Measurements from ENCODE around the gene PRRT3. TPM values are rescaled to one million over a fixed set of nuclear protein-coding genes. Genes with fewer than 3 reads are reported as not detected.

PRRT3 gene
- total RNA-seq, 2 experiments from 2014 or later: 1.4 to 4.3 TPM

- intact Hi-C loops (cut with micrococcal nuclease; ENCODE audit: unreplicated experiment): no loop called here
- H3K4me1 ChIP-seq (ENCODE audit: insufficient read depth, low read length, poor library complexity, severe bottlenecking): no peaks in the 10 kb centered on the region
- no peaks in the 10 kb centered on the region for H3K9me2 ChIP-seq (ENCODE audit: insufficient read depth, low read length)
- H3K79me2 ChIP-seq (ENCODE audit: insufficient read depth, low read depth, low read length): peaks cover 90% of the 10 kb centered on the region
- no peak for DNase-seq (ENCODE audit: low spot score)
- H3K9me3 ChIP-seq (ENCODE audit: low read length): no peaks in the 10 kb centered on the region
- ChIA-PET POLR2A (no interaction called here), CTCF (ENCODE audit: unreplicated experiment) (no interaction called here)
- no TSS peak for BruUV-seq (replicated peaks)
- peaks cover 92% of the 10 kb centered on the region for H3K36me3 ChIP-seq (ENCODE audit: insufficient read depth, low read length)
- no peak overlapping the region for H3K4me2 ChIP-seq (ENCODE audit: low read length)
- no peak for TF ChIP-seq EZH2phosphoT487 (IDR thresholded peaks at IDR 0.05; ENCODE audit: borderline replicate concordance, low read depth, low read length)
- TF ChIP-seq, protein P1, sequence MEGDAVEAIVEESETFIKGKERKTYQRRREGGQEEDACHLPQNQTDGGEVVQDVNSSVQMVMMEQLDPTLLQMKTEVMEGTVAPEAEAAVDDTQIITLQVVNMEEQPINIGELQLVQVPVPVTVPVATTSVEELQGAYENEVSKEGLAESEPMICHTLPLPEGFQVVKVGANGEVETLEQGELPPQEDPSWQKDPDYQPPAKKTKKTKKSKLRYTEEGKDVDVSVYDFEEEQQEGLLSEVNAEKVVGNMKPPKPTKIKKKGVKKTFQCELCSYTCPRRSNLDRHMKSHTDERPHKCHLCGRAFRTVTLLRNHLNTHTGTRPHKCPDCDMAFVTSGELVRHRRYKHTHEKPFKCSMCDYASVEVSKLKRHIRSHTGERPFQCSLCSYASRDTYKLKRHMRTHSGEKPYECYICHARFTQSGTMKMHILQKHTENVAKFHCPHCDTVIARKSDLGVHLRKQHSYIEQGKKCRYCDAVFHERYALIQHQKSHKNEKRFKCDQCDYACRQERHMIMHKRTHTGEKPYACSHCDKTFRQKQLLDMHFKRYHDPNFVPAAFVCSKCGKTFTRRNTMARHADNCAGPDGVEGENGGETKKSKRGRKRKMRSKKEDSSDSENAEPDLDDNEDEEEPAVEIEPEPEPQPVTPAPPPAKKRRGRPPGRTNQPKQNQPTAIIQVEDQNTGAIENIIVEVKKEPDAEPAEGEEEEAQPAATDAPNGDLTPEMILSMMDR (conservative IDR thresholded peaks at IDR 0.05; ENCODE audit: low read length): no peak
- H3K4me3 ChIP-seq (ENCODE audit: low read depth, low read length, poor library complexity, severe bottlenecking): no peak overlapping the region
- H4K20me1 ChIP-seq (ENCODE audit: insufficient read depth, low read length): 0 out of 2 replicates have a peak, but pooled peaks cover 5% of the 10 kb centered on the region
- no peak overlapping the region for H2AFZ ChIP-seq (ENCODE audit: low read length)
- H3K27ac ChIP-seq (ENCODE audit: low read depth, low read length, poor library complexity, severe bottlenecking): no peak overlapping the region
Measured at GRCh38 chr3:9994086-9994844, 42.1 kb upstream of the PRRT3 start.

DNA sequence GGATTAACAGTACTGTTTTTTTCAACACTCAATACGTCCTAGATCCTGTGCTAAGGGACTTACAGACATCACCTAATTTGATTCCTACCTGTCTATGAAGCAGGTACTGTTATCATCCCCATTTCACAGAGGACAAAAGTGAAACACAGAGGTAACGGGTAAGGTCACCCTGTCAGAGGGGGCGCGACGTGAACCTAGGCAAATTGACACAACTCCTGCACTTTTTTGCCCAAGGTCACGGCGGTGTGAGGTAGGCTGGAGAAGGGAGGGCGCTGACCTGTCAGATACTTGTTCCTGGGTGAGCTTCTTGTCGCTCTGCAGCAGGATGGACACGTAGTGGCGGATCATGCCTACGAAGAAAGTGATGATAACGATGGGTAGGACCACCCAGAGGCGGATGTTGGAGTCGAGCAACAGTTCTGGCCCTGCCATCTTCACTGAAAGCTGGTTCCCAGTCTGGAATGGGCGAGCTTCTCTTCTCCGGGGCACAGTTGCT, 34.1 kb upstream of the PRRT3 start:
- DNase-seq (ENCODE audit: low spot score): no peak
- Histone ChIP-seq H2AFZ (ENCODE audit: low read length) (peak overlapping the region; percentile 58; the same call in 1 of the 2 replicates), H3K4me3 (ENCODE audit: low read depth, low read length, poor library complexity, severe bottlenecking) (peak overlapping the region; percentile 96), H3K9me2 (ENCODE audit: insufficient read depth, low read length) (no peaks in the 10 kb centered on the region), H4K20me1 (ENCODE audit: insufficient read depth, low read length) (peaks cover 14% of the 10 kb centered on the region), H3K27ac (ENCODE audit: low read depth, low read length, poor library complexity, severe bottlenecking) (peak overlapping the region; percentile 81), H3K79me2 (ENCODE audit: insufficient read depth, low read depth, low read length) (peaks cover 75% of the 10 kb centered on the region), H3K36me3 (ENCODE audit: insufficient read depth, low read length) (peaks cover 40% of the 10 kb centered on the region), H3K9me3 (ENCODE audit: low read length) (no peaks in the 10 kb centered on the region), H3K4me1 (ENCODE audit: insufficient read depth, low read length, poor library complexity, severe bottlenecking) (peaks cover 19% of the 10 kb centered on the region), H3K4me2 (ENCODE audit: low read length) (peak overlapping the region; percentile 88)
- CTCF ChIA-PET (ENCODE audit: unreplicated experiment): no interaction called here
- TF ChIP-seq, protein P1 (conservative IDR thresholded peaks at IDR 0.05; ENCODE audit: low read length): no peak
- no peak for TF ChIP-seq EZH2phosphoT487 (IDR thresholded peaks at IDR 0.05; ENCODE audit: borderline replicate concordance, low read depth, low read length)
- intact Hi-C loops (cut with micrococcal nuclease; ENCODE audit: unreplicated experiment): loop anchor here (1.0 to 10.0 kb wide), 4 partner anchors 40 to 262 kb away; partner anchors contain the start of genes CRELD1, FANCD2 and TATDN2
- POLR2A ChIA-PET: interaction anchor here (1.9 to 3.0 kb wide), 2 partner anchors 15 to 54 kb away, joined by 9 to 10 read pairs; no protein-coding TSS in a partner anchor
- BruUV-seq (replicated peaks): TSS peak; percentile 76

GRCh38 chr3:9980251-9980650, 28.0 kb upstream of the PRRT3 start:
- TF ChIP-seq, protein P1 (conservative IDR thresholded peaks at IDR 0.05; ENCODE audit: low read length): no peak
- TF ChIP-seq EZH2phosphoT487 (IDR thresholded peaks at IDR 0.05; ENCODE audit: borderline replicate concordance, low read depth, low read length): no peak
- Histone ChIP-seq H3K36me3 (ENCODE audit: insufficient read depth, low read length) (peaks cover 64% of the 10 kb centered on the region), H4K20me1 (ENCODE audit: insufficient read depth, low read length) (no peaks in the 10 kb centered on the region), H2AFZ (ENCODE audit: low read length) (no peak overlapping the region), H3K9me3 (ENCODE audit: low read length) (no peaks in the 10 kb centered on the region), H3K4me3 (ENCODE audit: low read depth, low read length, poor library complexity, severe bottlenecking) (no peak overlapping the region), H3K9me2 (ENCODE audit: insufficient read depth, low read length) (no peaks in the 10 kb centered on the region), H3K79me2 (ENCODE audit: insufficient read depth, low read depth, low read length) (peaks cover 29% of the 10 kb centered on the region), H3K4me1 (ENCODE audit: insufficient read depth, low read length, poor library complexity, severe bottlenecking) (peaks cover 5% of the 10 kb centered on the region), H3K4me2 (ENCODE audit: low read length) (no peak overlapping the region), H3K27ac (ENCODE audit: low read depth, low read length, poor library complexity, severe bottlenecking) (no peak overlapping the region)
- ChIA-PET CTCF (ENCODE audit: unreplicated experiment) (no interaction called here), POLR2A (interaction anchor here (0.6 kb wide), 1 partner anchor 296 kb away, joined by 3 read pairs; no protein-coding TSS in a partner anchor)
- intact Hi-C loops (cut with micrococcal nuclease; ENCODE audit: unreplicated experiment): loop anchor here (10.0 kb wide), 1 partner anchor 245 kb away; no protein-coding TSS in a partner anchor
- DNase-seq (ENCODE audit: low spot score): no peak
- no TSS peak for BruUV-seq (replicated peaks)

Measured in OCI-LY7 (cell line).